ENCODE data around the gene XKRX.

The XKRX gene

GRCh38 chrX:100895365-100896075 lies 33.2 kb downstream of the XKRX start:
- peak; percentile 1 for DNase-seq (ENCODE audit: low spot score)

DNA sequence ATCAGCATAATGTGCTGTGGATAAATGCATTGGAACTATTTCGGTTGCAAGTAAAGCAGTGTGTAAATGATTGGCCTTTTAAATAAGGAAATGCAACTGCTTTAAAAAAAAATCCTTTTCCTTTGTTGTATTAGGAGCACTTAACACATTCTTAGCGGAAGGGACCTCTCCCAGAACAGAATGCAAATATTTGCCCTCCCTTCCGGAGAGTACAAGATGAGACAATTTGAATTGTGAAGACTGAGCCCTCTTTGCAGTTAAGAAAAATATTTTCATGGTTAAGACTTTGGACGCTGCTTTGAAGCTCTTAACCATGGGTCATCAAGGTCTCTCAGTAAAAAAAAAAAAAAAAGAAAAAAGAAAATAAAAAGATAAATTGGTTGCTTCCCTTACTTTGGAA lies 45.1 kb downstream of the XKRX start:
- DNase-seq (ENCODE audit: low spot score) = no peak

GRCh38 chrX:100880368-100880767 lies 48.3 kb downstream of the XKRX start:
- DNase-seq (ENCODE audit: low spot score) = no peak

DNA sequence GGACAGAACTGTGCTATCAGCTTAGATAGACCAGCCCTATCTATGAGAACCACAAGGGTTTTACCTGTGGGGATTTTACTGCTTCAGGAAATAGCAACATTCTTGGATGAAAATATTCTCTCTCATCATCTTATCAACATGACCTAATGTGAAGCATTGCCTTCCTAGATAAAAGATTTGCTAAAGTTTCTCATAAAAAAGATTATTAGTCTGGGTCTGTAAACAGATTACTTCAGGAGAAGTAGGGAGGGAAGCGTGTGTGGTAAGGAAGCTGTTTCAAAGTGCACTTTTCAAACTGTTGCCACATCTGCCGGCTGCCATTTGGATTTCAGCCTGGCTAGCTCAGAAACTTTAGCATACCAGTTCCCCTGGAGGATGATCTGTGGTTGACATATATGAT lies 54.4 kb downstream of the XKRX start, which contains the start of gene NOX1:
TSS of gene NOX1 (minus strand) at position 35 of the 400 bp plus-strand sequence. CDS start 220 bp downstream, outside the sequence.
- DNase-seq (ENCODE audit: low spot score) = no peak

GRCh38 chrX:100871594-100872560 lies 56.8 kb downstream of the XKRX start:
- no peak for DNase-seq (ENCODE audit: low spot score)

DNA sequence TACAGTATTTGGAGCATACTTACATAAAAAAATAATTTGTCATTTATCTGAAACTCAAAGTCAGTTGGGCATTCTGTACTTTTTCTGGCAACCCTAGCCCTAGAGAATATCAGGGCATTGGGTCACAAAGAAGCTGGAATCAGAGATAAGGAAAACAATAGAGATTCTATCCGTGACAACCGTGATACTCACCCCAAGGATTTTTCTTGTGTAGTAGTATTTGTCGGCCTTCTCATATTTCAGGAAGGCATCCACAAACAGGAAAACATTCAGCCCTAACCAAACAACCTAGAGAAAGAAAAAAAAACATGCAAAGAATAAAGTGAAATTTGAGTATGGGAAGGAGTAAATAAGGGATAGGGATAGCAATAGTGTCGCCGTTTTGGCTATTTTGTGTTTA lies 58.2 kb downstream of the XKRX start:
- DNase-seq (ENCODE audit: low spot score) = no peak

- DNase-seq (ENCODE audit: low spot score) = no peak
These were observed 60.4 kb downstream of the XKRX start for GRCh38 chrX:100868273-100868672.

- no peak for DNase-seq (ENCODE audit: low spot score)
These were observed 63.9 kb downstream of the XKRX start for GRCh38 chrX:100864657-100865391.

Data from CD4-positive, alpha-beta T cell treated with Interleukin-2 at 100 ng/mL for 4 hours (primary cell).